NCI-H82 treated with DMSO at 0.1 percent for 48 hours (cell line): ENCODE results near the gene OR11H6.
"Not testable (repeated sequence)": the region's sequence is repeated elsewhere in the genome, so short reads cannot be mapped to it uniquely, and the experiment has no call there.

Experiments used
- DNase-seq: peaks from one replicate; lab custom pipeline; 2025; ENCODE audit not compliant: unreplicated experiment; lab: John Stamatoyannopoulos, UW

Gene OR11H6, protein sequence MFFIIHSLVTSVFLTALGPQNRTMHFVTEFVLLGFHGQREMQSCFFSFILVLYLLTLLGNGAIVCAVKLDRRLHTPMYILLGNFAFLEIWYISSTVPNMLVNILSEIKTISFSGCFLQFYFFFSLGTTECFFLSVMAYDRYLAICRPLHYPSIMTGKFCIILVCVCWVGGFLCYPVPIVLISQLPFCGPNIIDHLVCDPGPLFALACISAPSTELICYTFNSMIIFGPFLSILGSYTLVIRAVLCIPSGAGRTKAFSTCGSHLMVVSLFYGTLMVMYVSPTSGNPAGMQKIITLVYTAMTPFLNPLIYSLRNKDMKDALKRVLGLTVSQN

DNA sequence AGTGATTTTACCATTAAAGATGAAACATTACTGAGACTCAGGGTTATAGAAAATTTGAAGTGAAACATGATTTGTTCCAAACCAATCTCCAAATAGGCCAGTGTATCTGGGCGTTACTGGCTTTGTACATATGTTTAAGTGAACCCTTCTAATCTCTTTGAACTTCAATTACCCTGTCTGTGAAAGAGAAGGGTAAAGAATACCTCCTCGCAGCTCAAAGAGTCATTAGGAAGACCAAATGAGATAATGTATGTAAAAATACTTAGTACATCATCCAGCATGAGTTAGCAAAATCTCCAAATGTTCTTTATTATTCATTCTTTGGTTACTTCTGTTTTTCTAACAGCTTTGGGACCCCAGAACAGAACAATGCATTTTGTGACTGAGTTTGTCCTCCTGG lies at the start of gene OR11H6:
TSS of gene OR11H6 (plus strand) at position 301 of the 400 bp plus-strand sequence. CDS start at position 301, 0 bp downstream.
- no peak for DNase-seq

DNA sequence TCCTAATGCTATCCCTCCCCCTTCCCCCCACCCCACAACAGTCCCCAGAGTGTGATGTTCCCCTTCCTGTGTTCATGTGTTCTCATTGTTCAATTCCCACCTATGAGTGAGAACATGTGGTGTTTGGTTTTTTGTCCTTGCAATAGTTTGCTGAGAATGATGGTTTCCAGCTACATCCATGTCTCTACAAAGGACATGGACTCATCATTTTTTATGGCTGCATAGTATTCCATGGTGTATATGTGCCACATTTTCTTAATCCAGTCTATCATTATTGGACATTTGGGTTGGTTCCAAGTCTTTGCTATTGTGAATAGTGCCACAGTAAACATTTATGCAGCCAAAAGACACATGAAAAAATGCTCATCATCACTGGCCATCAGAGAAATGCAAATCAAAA lies 49.3 kb upstream of the OR11H6 start:
- DNase-seq = not testable (repeated sequence)

DNA sequence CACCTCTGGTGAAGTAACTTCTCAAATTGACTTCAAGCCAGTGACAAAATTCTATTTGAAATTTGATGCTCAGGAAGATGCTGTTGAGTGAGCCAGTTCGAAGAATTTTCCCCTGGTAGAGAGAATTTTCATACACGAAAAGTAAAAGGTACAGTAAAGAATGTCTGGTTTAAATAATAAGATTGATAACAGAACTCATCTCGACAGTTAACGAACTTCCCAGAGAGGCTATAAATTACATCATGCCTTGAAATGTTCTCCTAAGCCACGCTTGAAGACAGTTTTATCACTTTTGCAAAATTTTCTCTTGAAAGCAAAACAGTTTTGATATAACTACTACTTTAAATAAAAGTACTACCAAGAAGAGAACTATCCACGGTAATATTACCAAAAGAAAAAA lies 47.2 kb upstream of the OR11H6 start:
- no peak for DNase-seq

DNA sequence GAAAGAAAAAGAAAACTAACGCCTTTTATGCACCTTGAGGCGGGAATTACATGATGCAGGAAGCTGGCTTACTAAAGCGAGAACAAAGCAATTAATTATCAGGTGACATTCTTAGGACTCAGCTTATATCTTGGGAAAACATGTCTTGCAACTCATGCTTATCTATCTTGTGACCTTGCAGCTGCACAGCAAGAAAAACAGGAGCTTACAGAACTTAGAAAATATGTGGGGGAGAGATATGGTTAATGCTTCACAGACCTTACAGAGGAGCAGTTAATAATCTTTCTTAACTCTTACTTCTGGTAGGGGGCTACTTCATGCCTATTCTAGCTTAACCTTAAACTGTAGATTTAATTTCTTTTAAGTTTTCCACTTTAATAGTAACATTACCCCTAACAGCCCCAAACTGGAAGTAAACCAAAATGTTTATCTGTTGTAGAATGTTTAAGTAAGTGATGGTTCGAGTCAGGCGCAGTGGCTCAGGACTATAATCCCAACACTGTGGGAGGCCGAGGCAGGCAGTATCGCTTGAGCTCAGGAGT lies 46.0 kb upstream of the OR11H6 start:
- no peak for DNase-seq

DNA sequence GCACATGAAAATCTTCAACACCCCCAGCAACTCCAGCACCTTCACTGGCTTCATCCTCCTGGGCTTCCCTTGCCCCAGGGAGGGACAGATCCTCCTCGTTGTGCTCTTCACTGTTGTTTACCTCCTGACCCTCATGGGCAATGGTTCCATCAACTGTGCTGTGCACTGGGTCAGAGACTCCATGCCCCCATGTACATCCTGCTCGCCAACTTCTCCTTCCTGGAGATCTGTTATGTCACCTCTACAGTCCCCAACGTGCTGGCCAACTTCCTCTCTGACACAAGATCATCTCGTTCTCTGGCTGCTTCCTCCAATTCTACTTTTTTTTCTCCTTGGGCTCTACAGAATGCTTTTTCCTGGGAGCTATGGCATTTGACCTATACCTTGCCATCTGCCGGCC lies 44.3 kb upstream of the OR11H6 start:
- no peak for DNase-seq

DNA sequence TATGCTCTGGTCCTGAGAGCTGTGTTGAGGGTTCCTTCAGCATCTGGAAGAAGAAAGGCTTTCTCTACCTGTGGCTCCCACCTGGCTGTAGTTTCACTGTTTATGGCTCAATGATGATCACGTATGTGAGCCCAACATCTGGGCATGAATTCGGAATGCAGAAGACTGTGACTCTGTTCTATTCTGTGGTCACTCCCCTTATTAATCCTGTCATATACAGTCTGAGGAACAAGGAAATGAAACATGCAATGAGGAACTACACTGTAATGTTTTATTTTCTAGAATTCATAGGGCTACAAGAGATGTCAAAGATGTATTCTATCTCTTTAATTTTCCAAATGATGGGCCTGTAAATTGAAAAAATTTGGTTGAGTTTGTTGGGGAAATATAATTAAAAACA lies 43.6 kb upstream of the OR11H6 start:
- no peak for DNase-seq

DNA sequence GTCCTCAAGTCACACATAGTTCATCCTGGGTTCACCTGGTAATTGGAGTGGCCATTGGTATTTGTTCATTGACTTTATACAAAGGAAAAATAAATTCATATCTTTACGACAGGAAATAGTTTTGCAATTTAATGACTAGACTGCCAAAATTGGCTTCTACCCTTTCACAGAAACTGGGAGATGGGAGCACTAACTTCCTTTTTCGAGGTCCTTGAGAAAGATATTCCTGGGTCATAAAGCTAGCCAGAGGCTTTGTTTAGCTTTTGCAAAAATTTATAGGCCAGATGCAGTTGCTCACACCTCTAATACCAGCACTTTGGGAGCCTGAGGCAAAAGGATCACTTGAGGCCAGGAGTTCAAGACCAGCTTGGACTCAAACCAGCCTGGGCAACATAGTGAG lies 43.0 kb upstream of the OR11H6 start:
- DNase-seq = no peak

DNA sequence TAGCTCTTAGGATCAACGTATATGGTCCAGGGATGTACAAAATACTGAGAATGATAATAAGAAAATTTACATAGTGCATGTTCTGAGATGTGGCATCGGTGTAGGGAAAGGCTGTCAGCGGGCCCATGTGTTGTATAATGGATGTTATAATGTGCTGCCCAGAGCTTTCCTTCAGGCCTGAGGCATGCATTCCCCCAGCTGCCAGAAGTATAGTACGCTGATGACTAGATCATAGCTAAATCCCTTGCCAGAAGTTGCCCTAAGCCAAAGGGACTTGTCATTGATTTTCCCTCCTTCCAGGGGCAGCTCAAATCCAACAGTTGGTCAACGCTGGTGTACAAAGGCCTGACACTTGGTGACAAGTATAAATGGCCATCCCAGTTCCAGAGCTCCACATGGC lies 39.3 kb upstream of the OR11H6 start:
- DNase-seq = no peak

DNA sequence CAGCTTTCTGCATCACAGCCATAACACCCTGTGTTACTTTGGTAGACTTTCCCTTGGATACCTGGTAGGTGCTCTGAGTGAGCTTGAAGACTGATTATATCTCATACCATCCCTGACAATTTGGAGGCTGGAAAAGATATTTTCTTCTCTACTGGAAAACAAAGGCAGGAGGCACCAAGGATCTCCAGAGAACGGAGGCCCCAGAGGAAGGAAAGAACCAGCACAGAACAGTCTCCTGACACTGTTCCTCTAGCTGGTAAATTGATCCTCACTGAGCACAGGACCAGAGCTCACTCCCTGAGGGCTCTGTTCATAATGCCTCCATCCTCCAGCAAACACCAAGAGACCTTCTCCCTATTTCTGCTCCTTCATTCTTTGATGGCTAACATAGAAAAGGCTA lies 32.9 kb upstream of the OR11H6 start, which contains the start of gene OR11G2:
TSS of gene OR11G2 (plus strand) at position 301 of the 400 bp plus-strand sequence. CDS start 6,542 bp downstream, outside the sequence.
- DNase-seq = no peak

DNA sequence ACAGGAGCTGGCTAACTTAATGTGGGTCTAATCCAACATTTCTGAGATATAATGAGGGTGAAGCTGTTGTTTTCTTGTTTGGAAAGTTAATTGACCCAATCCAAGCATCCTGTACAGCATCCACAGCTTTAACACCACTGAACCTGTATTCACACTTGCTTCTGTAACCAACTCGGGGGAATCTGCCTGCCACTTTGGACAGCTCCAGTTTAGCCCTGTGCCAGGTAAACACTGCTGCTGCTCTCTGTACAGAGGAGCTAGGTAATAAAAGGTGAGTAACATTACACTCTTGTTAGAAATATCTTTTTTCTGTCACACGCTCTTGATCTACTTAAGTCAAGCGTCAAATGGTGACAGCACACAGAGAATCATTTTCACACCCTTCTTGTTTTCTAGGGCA lies 32.1 kb upstream of the OR11H6 start:
- DNase-seq = no peak

DNA sequence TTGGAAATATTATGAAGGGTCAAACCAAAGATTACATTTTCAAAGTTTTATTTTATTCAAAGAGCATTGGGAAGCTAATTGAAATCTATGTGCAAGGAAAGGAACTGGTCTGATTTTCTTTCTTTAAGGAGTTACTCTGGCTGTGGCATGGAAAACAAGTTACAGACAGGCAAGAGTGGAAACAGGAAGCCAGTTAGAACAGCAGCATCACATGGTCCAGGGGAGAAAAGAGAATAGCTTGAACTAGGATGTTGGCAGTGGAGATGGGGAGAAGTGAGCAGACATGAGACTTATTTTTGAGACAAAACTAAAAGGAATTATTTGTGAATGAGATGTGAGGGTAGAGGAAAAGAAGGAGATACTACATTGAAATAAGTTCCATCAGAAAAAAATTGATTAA lies 29.4 kb upstream of the OR11H6 start:
- DNase-seq = no peak

DNA sequence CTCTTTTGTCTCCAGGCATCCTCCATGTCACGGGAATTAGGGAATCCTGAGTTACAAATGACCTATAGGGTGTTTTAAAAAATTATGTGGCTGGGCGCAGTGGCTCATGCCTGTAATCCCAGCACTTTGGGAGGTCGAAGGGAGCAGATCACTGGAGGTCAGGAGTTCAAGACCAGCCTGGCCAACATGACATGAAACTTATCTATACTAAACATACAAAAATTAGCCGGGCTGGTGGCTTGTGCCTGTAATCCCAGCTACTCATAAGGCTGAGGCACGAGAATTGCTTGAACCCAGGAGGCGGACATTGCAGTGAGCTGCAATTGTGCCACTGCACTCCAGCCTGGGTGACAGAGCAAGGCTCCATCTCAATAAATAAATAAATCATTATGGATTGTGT lies 28.3 kb upstream of the OR11H6 start:
- not testable (repeated sequence) for DNase-seq

DNA sequence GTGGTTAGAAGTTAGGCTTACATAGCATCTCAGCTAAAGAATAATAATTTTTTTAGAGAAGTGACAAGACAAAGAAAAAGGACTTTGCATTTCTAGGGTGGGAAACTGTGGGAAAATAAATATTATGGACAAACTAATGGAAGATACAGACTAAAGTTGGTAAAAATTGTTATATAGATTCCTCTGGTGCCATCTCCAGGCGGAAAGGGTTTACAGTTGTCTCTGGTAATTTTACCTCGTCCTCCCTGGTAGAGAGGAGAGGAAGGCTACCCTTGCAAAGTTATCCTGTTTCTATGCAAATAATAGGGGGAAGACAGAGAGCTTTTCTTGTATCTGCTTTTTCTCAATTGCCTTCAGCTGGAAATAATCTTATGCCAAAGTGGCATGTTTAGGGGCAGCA lies 27.6 kb upstream of the OR11H6 start:
- DNase-seq = no peak

DNA sequence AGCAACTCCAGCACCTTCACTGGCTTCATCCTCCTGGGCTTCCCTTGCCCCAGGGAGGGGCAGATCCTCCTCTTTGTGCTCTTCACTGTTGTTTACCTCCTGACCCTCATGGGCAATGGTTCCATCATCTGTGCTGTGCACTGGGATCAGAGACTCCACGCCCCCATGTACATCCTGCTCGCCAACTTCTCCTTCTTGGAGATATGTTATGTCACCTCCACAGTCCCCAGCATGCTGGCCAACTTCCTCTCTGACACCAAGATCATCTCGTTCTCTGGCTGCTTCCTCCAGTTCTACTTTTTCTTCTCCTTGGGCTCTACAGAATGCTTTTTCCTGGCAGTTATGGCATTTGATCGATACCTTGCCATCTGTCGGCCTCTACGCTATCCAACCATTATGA lies 26.1 kb upstream of the OR11H6 start:
- DNase-seq = no peak

DNA sequence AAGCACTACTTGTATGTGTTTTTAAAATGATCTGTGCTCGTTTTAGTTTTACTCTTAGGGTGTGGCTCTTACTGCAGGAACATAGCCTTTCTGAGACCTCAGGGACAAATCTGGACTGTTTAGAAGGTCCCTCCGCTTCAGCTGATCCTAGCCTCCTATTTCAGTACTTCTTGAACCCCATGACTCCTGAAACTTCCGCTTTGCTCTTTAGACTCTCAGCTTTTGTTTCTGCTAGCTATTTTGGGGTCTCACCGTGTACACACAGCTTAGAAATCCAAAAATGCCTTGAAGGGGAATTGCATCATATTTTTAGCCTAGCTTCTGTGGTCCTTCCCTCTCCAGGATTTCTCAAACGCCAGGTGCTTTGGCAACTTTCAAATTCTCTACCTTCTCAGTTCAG lies 24.5 kb upstream of the OR11H6 start:
- no peak for DNase-seq

DNA sequence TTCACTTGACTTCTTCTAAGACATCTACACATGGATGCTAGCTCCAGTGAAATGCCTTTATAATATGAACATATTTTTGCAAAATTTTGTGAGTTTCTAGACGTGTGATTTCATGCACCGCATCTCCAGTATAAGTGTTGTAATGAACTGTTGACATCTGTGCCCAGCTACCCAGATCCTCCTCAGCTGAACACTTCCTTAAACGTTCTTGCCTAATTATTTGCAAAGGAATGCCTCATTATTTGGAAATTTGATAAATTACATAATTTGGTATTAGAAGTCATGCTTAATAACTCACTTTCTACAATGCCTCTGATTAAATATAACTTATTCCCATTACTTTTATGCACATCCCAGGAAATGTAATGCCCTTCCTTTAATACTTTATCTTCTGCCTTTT lies 18.8 kb upstream of the OR11H6 start:
- no peak for DNase-seq

DNA sequence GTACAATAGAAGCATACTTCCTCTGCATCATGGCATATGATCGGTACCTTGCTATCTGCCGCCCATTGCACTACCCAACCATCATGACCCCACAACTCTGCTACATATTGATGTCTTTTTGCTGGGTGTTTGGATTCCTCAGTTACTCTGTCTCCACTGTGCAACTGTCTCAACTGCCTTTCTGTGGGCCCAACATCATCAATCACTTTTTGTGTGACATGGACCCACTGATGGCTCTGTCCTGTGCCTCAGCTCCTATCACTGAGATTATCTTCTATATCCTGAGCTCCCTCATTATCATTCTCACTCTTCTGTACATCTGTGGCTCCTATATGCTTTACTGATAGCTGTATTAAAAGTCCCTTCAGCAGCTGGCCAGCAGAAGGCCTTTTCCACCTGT lies 13.9 kb upstream of the OR11H6 start:
- no peak for DNase-seq

DNA sequence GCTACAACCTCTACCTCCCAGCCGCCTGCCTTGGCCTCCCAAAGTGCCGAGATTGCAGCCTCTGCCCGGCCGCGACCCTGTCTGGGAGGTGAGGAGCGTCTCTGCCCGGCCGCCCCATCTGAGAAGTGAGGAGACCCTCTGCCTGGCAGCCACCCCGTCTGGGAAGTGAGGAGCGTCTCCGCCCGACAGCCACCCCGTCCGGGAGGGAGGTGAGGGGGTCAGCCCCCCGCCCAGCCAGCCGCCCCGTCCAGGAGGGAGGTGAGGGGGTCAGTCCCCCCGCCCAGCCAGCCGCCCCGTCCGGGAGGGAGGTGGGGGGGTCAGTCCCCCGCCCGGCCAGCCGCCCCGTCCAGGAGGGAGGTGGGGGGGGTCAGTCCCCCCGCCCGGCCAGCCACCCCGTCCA lies 11.1 kb upstream of the OR11H6 start:
- not testable (repeated sequence) for DNase-seq

DNA sequence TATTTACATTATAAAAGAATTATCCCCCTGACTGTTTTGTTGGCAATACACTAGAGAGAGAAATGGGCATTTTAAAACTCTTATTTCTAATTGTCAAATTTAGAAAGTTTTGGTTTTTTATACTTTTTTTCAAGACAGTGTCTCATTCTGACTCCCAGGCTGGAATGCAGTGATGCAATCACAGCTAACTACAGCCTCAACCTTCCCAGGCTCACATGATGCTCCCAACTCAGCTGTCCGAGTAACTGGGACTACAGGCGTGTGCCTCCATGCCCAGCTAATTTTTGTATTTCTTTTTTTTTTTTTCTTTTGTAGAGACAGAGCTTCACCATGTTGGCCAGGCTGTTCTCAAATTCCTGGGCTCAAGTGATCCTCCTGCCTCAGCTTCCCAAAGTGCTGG lies 8.3 kb upstream of the OR11H6 start:
- no peak for DNase-seq

DNA sequence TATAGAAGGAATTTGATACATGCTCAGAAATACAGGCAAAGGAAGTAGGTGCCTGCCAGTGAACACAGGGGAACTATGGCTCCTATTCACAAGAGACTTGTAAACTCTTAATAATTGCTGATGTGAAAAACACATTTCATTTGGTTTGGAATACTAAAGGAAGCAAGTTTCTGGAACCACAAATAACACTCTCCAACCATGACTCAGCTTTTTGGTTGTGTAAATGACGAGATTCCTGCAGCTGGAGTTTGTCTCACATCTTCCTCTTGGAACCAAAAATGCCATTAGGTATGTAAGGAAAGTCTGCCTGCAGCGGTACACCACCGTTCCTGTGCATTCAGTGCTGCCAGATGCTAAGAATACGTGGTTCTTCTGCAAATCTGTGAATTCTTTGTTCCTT lies 4.5 kb upstream of the OR11H6 start:
- no peak for DNase-seq

DNA sequence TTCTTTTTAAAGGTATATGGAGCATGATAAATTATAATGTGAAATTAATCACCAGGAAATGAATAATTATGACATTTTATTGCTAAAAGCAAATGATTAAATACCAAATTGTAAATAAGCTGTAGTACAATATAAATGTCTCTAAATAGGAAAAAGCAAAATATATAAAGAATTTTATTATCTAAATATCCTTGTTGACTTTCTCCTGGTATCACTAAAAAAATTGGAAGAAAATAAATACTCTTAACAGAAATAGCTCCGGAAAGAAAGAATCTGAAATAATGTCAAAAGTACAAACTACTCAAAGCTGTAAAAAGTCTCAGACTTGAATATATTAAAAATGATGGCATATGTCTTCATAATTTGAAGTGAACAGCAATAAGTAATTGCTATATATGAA lies 5.2 kb downstream of the OR11H6 start, which contains the start of gene OR11H7:
TSS of gene OR11H7 (plus strand) at position 301 of the 400 bp plus-strand sequence.
- DNase-seq = no peak

DNA sequence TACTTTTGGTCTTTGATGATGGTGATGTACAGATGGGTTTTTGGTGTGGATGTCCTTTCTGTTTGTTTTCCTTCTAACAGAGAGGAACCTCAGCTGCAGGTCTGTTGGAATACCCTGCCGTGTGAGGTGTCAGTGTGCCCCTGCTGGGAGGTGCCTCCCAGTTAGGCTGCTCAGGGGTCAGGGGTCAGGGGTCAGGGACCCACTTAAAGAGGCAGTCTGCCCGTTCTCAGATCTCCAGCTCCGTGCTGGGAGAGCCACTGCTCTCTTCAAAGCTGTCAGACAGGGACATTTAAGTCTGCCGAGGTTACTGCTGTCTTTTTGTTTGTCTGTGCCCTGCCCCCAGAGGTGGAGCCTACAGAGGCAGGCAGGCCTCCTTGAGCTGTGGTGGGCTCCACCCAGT lies 11.9 kb downstream of the OR11H6 start:
- DNase-seq = not testable (repeated sequence)
